ENCODE results near the gene LCP1.

GRCh38 chr13:46183018-46183946, 1.3 kb upstream of the LCP1 start:
- TF ChIP-seq HOXA7 (CRISPR knock-in tag; IDR thresholded peaks at IDR 0.05; ENCODE audit: borderline replicate concordance) (no peak), ZNF391 (tag by site-specific recombination; IDR thresholded peaks at IDR 0.05; ENCODE audit: borderline replicate concordance, low read depth) (no peak), ZNF777 (tag by site-specific recombination; IDR thresholded peaks at IDR 0.05; ENCODE audit: borderline replicate concordance) (no peak), PRDM6 (tag by site-specific recombination; IDR thresholded peaks at IDR 0.05) (no peak), ZNF23 (tag by site-specific recombination; IDR thresholded peaks at IDR 0.05; ENCODE audit: borderline replicate concordance) (no peak), CTCF (tag by site-specific recombination; IDR thresholded peaks at IDR 0.05) (no peak), ZNF449 (tag by site-specific recombination; IDR thresholded peaks at IDR 0.05) (no peak), ZNF624 (tag by site-specific recombination; IDR thresholded peaks at IDR 0.05) (no peak), ZNF510 (tag by site-specific recombination; IDR thresholded peaks at IDR 0.05; ENCODE audit: insufficient replicate concordance) (no peak), ZEB2 (tag by site-specific recombination; IDR thresholded peaks at IDR 0.05) (no peak)
